ENCODE results near the gene ASPHD1.
A peak's percentile ranks its signal among the peaks of the same experiment; 100 is the strongest.

ASPHD1 gene

GRCh38 chr16:29940656-29941055, 40.4 kb downstream of the ASPHD1 start:
- no peak overlapping the region for H3K27ac ChIP-seq (ENCODE audit: low read depth, low read length)
- H3K9ac ChIP-seq (ENCODE audit: low read length) = no peak overlapping the region
- no peak overlapping the region for H3K4me3 ChIP-seq (ENCODE audit: low read length)
- H3K4me1 ChIP-seq (ENCODE audit: control insufficient read depth, insufficient read depth, low read length) = peaks cover 10% of the 10 kb centered on the region
- H3K36me3 ChIP-seq (ENCODE audit: control insufficient read depth, insufficient read depth, low read length) = no peaks in the 10 kb centered on the region
- no peaks in the 10 kb centered on the region for H3K27me3 ChIP-seq (ENCODE audit: control insufficient read depth, insufficient read depth, low read length)

- H3K36me3 ChIP-seq (ENCODE audit: control insufficient read depth, insufficient read depth, low read length) = no peaks in the 10 kb centered on the region
- H3K4me3 ChIP-seq (ENCODE audit: low read length) = peak overlapping the region; percentile 46
- no peak overlapping the region for H3K9ac ChIP-seq (ENCODE audit: low read length)
- H3K27me3 ChIP-seq (ENCODE audit: control insufficient read depth, insufficient read depth, low read length) = no peaks in the 10 kb centered on the region
- peaks cover 10% of the 10 kb centered on the region for H3K4me1 ChIP-seq (ENCODE audit: control insufficient read depth, insufficient read depth, low read length)
- H3K27ac ChIP-seq (ENCODE audit: low read depth, low read length) = peak overlapping the region; percentile 77
Observed at GRCh38 chr16:29943846-29944799, 43.8 kb downstream of the ASPHD1 start.

- no peaks in the 10 kb centered on the region for H3K36me3 ChIP-seq (ENCODE audit: control insufficient read depth, insufficient read depth, low read length)
- H3K9ac ChIP-seq (ENCODE audit: low read length) = no peak overlapping the region
- H3K27ac ChIP-seq (ENCODE audit: low read depth, low read length) = no peak overlapping the region
- peaks cover 10% of the 10 kb centered on the region for H3K4me1 ChIP-seq (ENCODE audit: control insufficient read depth, insufficient read depth, low read length)
- H3K27me3 ChIP-seq (ENCODE audit: control insufficient read depth, insufficient read depth, low read length) = no peaks in the 10 kb centered on the region
- H3K4me3 ChIP-seq (ENCODE audit: low read length) = no peak overlapping the region
Observed at GRCh38 chr16:29947897-29948296, 47.6 kb downstream of the ASPHD1 start.

GRCh38 chr16:29950806-29951461, 50.6 kb downstream of the ASPHD1 start:
- Histone ChIP-seq H3K9ac (ENCODE audit: low read length) (no peak overlapping the region), H3K4me1 (ENCODE audit: control insufficient read depth, insufficient read depth, low read length) (no peaks in the 10 kb centered on the region), H3K27ac (ENCODE audit: low read depth, low read length) (no peak overlapping the region), H3K27me3 (ENCODE audit: control insufficient read depth, insufficient read depth, low read length) (no peaks in the 10 kb centered on the region), H3K4me3 (ENCODE audit: low read length) (no peak overlapping the region), H3K36me3 (ENCODE audit: control insufficient read depth, insufficient read depth, low read length) (no peaks in the 10 kb centered on the region)

- Histone ChIP-seq H3K36me3 (ENCODE audit: control insufficient read depth, insufficient read depth, low read length) (no peaks in the 10 kb centered on the region), H3K27me3 (ENCODE audit: control insufficient read depth, insufficient read depth, low read length) (no peaks in the 10 kb centered on the region), H3K9ac (ENCODE audit: low read length) (no peak overlapping the region), H3K4me3 (ENCODE audit: low read length) (no peak overlapping the region), H3K27ac (ENCODE audit: low read depth, low read length) (no peak overlapping the region), H3K4me1 (ENCODE audit: control insufficient read depth, insufficient read depth, low read length) (no peaks in the 10 kb centered on the region)
Observed at GRCh38 chr16:29951625-29952365, 51.5 kb downstream of the ASPHD1 start.
